Activated CD8-positive, alpha-beta memory T cell treated with anti-CD3 and anti-CD28 coated beads, Interleukin-2, amount 10 ng/mL, durations not matched to agents 7 days and 5 days (primary cell): ENCODE measurements around the gene SLC22A12. TPM values are rescaled to one million over a fixed set of nuclear protein-coding genes. Genes with fewer than 3 reads are reported as not detected.

ENCODE experiments used
- ATAC-seq: fragments of 150-1000 bp; cut with Tn5 transposase; one replicate; pipeline ENCODE4 v1.10.0; 2021; ENCODE audit warnings: moderate library complexity
- CTCF ChIA-PET: fragments of 350-600 bp; sonication (Branson Sonifier 250); formaldehyde crosslinking; loops from one replicate; lab custom pipeline; 2021; ENCODE audit warnings: antibody characterized with exemption; lab: Charles Lee
- DNase-seq: peaks from one replicate; pipeline ENCODE4 v3.0.0-alpha.2; 2020
- H3K27ac Mint-ChIP-seq: one replicate; pipeline ENCODE4 v1.8.0; 2021; ENCODE audit warnings: mild to moderate bottlenecking, mixed read lengths
- H3K27me3 Mint-ChIP-seq: one replicate; pipeline ENCODE4 v1.8.0; 2021; ENCODE audit warnings: mixed read lengths
- H3K36me3 Mint-ChIP-seq: one replicate; pipeline ENCODE4 v1.8.0; 2021; ENCODE audit warnings: mild to moderate bottlenecking, mixed read lengths
- H3K4me1 Mint-ChIP-seq: one replicate; pipeline ENCODE4 v1.8.0; 2021; ENCODE audit warnings: mixed read lengths
- H3K4me3 Mint-ChIP-seq: one replicate; pipeline ENCODE4 v1.8.0; 2021; ENCODE audit warnings: mild to moderate bottlenecking, moderate library complexity, mixed read lengths
- H3K9me3 Mint-ChIP-seq: one replicate; pipeline ENCODE4 v1.8.0; 2022; ENCODE audit warnings: low read depth, mixed read lengths
- total RNA-seq, 2 experiments: library from RNA; stranded (reverse); gene quantifications; one replicate each; pipeline ENCODE4 v1.2.3, GENCODE V29; 2021

The SLC22A12 gene
- total RNA-seq, result not detected

- no peak for ATAC-seq
These were observed at the start of gene SLC22A12 for GRCh38 chr11:64590763-64591221. Gene SLC22A12, plus strand, starts transcription at chr11:64591220. Its CDS starts 337 bp downstream, at chr11:64591557.

GRCh38 chr11:64542172-64543125 is 48.6 kb upstream of the SLC22A12 start:
- no peak overlapping the region for H3K4me3 Mint-ChIP-seq
- H3K36me3 Mint-ChIP-seq, result no peaks in the 10 kb centered on the region
- H3K27ac Mint-ChIP-seq, result no peak overlapping the region
- DNase-seq (no peak), ATAC-seq (no peak)
- H3K27me3 Mint-ChIP-seq, result peaks cover 18% of the 10 kb centered on the region
- CTCF ChIA-PET, result no interaction called here
- H3K9me3 Mint-ChIP-seq, result no peaks in the 10 kb centered on the region
- H3K4me1 Mint-ChIP-seq, result no peaks in the 10 kb centered on the region

More at GRCh38 chr11:64590763-64591221, at the start of gene SLC22A12:
- Mint-ChIP-seq H3K27me3 (peaks cover 17% of the 10 kb centered on the region), H3K27ac (no peak within 1 kb of the TSS), H3K36me3 (no peaks in the 10 kb centered on the region), H3K9me3 (peaks cover 4% of the 10 kb centered on the region), H3K4me1 (no peaks in the 10 kb centered on the region), H3K4me3 (no peak within 1 kb of the TSS)
- no peak for DNase-seq
- CTCF ChIA-PET, result no interaction called here

- no peak for DNase-seq
- no peak for ATAC-seq
- no peaks in the 10 kb centered on the region for H3K9me3 Mint-ChIP-seq
- CTCF ChIA-PET, result interaction anchor here (2.2 kb wide), 1 partner anchor 95 kb away, joined by 6 read pairs; no protein-coding TSS in a partner anchor
- peaks cover 7% of the 10 kb centered on the region for H3K27me3 Mint-ChIP-seq
- H3K27ac Mint-ChIP-seq, result no peak overlapping the region
- H3K36me3 Mint-ChIP-seq, result no peaks in the 10 kb centered on the region
- no peaks in the 10 kb centered on the region for H3K4me1 Mint-ChIP-seq
- no peak overlapping the region for H3K4me3 Mint-ChIP-seq
These were observed 47.2 kb upstream of the SLC22A12 start for GRCh38 chr11:64543818-64544217.

GRCh38 chr11:64544616-64545296 is 46.3 kb upstream of the SLC22A12 start:
- Mint-ChIP-seq H3K27me3 (peaks cover 4% of the 10 kb centered on the region), H3K4me3 (no peak overlapping the region), H3K27ac (no peak overlapping the region), H3K36me3 (no peaks in the 10 kb centered on the region), H3K4me1 (no peaks in the 10 kb centered on the region), H3K9me3 (no peaks in the 10 kb centered on the region)
- CTCF ChIA-PET, result interaction anchor here (2.2 kb wide), 1 partner anchor 96 kb away, joined by 6 read pairs; no protein-coding TSS in a partner anchor
- ATAC-seq (no peak), DNase-seq (no peak)

GRCh38 chr11:64545619-64546018 is 45.4 kb upstream of the SLC22A12 start:
- CTCF ChIA-PET, result no interaction called here
- H3K27me3 Mint-ChIP-seq, result peaks cover 3% of the 10 kb centered on the region
- H3K27ac Mint-ChIP-seq, result no peak overlapping the region
- no peak overlapping the region for H3K4me3 Mint-ChIP-seq
- H3K36me3 Mint-ChIP-seq, result no peaks in the 10 kb centered on the region
- DNase-seq (no peak), ATAC-seq (no peak)
- H3K4me1 Mint-ChIP-seq, result no peaks in the 10 kb centered on the region
- H3K9me3 Mint-ChIP-seq, result no peaks in the 10 kb centered on the region

DNA sequence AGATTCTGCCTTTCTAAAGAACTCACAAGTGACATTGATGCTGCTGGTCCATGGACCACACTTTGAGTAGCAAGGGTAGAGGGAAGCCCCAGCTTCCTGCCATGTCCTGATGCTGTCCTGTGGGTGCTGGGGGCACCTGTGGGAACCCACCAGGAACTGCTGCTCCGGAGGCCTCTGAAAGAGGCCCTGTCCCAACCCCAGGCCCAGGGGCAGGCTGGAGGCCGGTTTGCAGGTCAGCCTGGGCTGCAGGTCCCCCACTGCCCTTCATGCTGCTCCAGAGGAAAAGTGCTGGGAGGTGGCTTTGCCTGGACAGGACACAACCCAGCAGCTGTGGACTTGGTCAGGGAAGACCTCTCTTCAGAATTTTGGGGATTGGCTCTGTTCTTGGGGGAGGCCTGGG is 44.8 kb upstream of the SLC22A12 start:
- Mint-ChIP-seq H3K9me3 (no peaks in the 10 kb centered on the region), H3K27ac (no peak overlapping the region), H3K4me1 (no peaks in the 10 kb centered on the region), H3K36me3 (no peaks in the 10 kb centered on the region), H3K4me3 (no peak overlapping the region), H3K27me3 (peaks cover 6% of the 10 kb centered on the region)
- DNase-seq, result no peak
- ATAC-seq, result no peak
- CTCF ChIA-PET, result no interaction called here

DNA sequence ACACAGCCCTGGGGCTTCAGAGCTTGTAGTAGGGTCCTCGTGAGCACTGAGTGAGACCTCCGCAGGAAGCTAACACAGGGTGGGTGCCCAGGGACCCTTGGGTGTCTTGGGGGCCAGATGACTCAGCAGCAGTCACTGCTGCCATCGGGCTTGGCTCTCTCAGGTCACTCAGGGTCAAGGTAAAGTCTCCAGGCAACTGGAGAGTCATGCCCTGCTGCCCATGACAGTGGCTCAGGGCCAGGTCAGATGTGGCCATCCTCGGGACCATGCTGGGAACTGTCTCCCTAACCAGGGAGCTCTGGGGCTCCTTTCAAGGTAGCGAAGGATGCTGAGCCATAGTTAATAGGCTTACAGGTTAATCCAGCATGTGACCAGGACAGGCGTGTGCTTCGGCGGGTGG is 44.4 kb upstream of the SLC22A12 start:
- no peaks in the 10 kb centered on the region for H3K36me3 Mint-ChIP-seq
- no peaks in the 10 kb centered on the region for H3K9me3 Mint-ChIP-seq
- no peak overlapping the region for H3K27ac Mint-ChIP-seq
- H3K27me3 Mint-ChIP-seq, result peaks cover 8% of the 10 kb centered on the region
- no peaks in the 10 kb centered on the region for H3K4me1 Mint-ChIP-seq
- CTCF ChIA-PET, result no interaction called here
- ATAC-seq (no peak), DNase-seq (no peak)
- H3K4me3 Mint-ChIP-seq, result no peak overlapping the region

DNA sequence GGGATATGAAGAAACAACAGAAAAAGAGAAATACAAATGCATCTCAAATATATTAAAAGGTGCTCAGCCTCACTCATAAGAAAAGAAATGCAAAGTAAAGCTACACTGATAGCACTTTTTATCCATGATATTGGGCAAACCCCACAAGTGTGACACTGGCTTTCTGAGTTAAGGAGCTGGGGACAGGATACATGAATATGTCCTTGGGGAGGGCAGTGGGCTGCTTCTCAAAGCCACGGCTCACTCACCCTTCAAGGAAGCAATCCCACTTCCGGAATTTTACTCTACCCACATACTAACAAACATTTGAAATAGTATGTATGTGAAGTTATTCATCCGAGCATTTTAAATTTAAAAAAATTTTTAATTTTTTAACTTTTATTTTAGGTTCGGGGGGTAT is 41.1 kb upstream of the SLC22A12 start:
- Mint-ChIP-seq H3K9me3 (no peaks in the 10 kb centered on the region), H3K27ac (no peak overlapping the region), H3K36me3 (no peaks in the 10 kb centered on the region), H3K4me1 (no peaks in the 10 kb centered on the region), H3K4me3 (no peak overlapping the region), H3K27me3 (peaks cover 6% of the 10 kb centered on the region)
- DNase-seq, result no peak
- CTCF ChIA-PET, result interaction anchor here (1.0 kb wide), 1 partner anchor 101 kb away, joined by 4 read pairs; no protein-coding TSS in a partner anchor
- no peak for ATAC-seq

- peak; percentile 51 for DNase-seq
- ATAC-seq, result no peak
- Mint-ChIP-seq H3K36me3 (no peaks in the 10 kb centered on the region), H3K9me3 (no peaks in the 10 kb centered on the region), H3K27ac (no peak overlapping the region), H3K4me3 (no peak overlapping the region), H3K4me1 (no peaks in the 10 kb centered on the region), H3K27me3 (peaks cover 6% of the 10 kb centered on the region)
- CTCF ChIA-PET, result interaction anchor here (0.6 kb wide), 1 partner anchor 91 kb away, joined by 3 read pairs; no protein-coding TSS in a partner anchor
These were observed 37.3 kb upstream of the SLC22A12 start for GRCh38 chr11:64553554-64554201.

DNA sequence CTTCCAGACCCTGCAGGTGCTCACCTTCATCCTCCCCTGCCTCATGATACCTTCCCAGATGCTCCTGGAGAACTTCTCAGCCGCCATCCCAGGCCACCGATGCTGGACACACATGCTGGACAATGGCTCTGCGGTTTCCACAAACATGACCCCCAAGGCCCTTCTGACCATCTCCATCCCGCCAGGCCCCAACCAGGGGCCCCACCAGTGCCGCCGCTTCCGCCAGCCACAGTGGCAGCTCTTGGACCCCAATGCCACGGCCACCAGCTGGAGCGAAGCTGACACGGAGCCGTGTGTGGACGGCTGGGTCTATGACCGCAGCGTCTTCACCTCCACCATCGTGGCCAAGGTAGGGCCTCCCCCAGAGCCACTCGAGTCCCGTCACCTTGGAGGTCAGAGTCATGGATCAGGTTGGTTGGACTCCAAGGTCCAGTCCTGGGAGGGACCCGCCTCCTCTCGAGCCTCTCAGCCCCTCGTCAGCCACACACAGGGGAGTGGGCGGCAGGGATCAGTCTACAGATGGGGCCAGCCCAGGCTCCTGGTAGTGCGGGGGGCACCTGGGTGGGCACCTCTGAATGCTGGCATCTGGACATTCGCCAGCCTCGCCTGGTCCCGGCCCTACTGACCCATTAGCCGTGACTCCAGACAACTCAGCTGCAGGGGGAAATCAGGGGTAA is 34.8 kb upstream of the SLC22A12 start:
- ATAC-seq (no peak), DNase-seq (no peak)
- H3K9me3 Mint-ChIP-seq, result no peaks in the 10 kb centered on the region
- H3K36me3 Mint-ChIP-seq, result no peaks in the 10 kb centered on the region
- H3K4me1 Mint-ChIP-seq, result no peaks in the 10 kb centered on the region
- no peak overlapping the region for H3K27ac Mint-ChIP-seq
- CTCF ChIA-PET, result no interaction called here
- H3K27me3 Mint-ChIP-seq, result peaks cover 3% of the 10 kb centered on the region
- no peak overlapping the region for H3K4me3 Mint-ChIP-seq

GRCh38 chr11:64556721-64557250 is 34.2 kb upstream of the SLC22A12 start:
- no peaks in the 10 kb centered on the region for H3K9me3 Mint-ChIP-seq
- CTCF ChIA-PET, result no interaction called here
- no peaks in the 10 kb centered on the region for H3K27me3 Mint-ChIP-seq
- H3K4me3 Mint-ChIP-seq, result no peak overlapping the region
- H3K4me1 Mint-ChIP-seq, result no peaks in the 10 kb centered on the region
- no peaks in the 10 kb centered on the region for H3K36me3 Mint-ChIP-seq
- ATAC-seq (no peak), DNase-seq (no peak)
- H3K27ac Mint-ChIP-seq, result no peak overlapping the region

- no peak for DNase-seq
- no peaks in the 10 kb centered on the region for H3K4me1 Mint-ChIP-seq
- no peak overlapping the region for H3K4me3 Mint-ChIP-seq
- CTCF ChIA-PET, result interaction anchor here (1.1 kb wide), 1 partner anchor 184 kb away, joined by 3 read pairs; no protein-coding TSS in a partner anchor
- no peaks in the 10 kb centered on the region for H3K27me3 Mint-ChIP-seq
- H3K27ac Mint-ChIP-seq, result no peak overlapping the region
- no peak for ATAC-seq
- H3K36me3 Mint-ChIP-seq, result no peaks in the 10 kb centered on the region
- H3K9me3 Mint-ChIP-seq, result no peaks in the 10 kb centered on the region
These were observed 32.8 kb upstream of the SLC22A12 start for GRCh38 chr11:64558065-64558745.
